ENCODE data around the gene HIGD1A. TPM values are rescaled to one million over a fixed set of nuclear protein-coding genes. Genes with fewer than 3 reads are reported as not detected.
A peak's percentile ranks its signal among the peaks of the same experiment; 100 is the strongest.

The HIGD1A gene
- total and polyA plus RNA-seq, 2 of the 8 experiments (the other 6 are each of a cell fraction or from before 2014, with no cell fraction given), result 67.3 to 95.4 TPM

DNA sequence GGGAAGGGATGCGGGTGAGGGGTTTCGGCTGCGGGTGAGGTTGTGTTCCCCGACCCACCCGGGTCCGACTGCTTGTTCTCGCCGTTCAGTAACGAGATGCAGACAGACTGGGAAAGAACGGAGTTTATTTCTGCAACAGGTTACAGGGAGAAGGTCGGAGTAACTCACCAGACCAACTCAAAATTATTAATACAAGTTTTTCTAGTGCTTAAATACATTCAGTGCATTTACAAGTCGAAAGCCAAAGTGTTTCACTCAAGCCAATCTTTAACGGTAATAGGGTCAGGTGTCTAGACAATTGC, 492 bp upstream of the HIGD1A start:
- ChIA-PET CTCF (ENCODE audit: partially characterized antibody) (interaction anchor here (0.7 to 2.1 kb wide), 7 partner anchors 11 to 81 kb away, joined by 3 to 6 read pairs (median 4); no protein-coding TSS in a partner anchor), POLR2A (ENCODE audit: partially characterized antibody) (interaction anchor here (0.7 to 3.3 kb wide), 8 partner anchors 10 to 120 kb away, joined by 3 to 19 read pairs (median 10); partner anchors contain the start of gene KLHL40)
- Histone ChIP-seq H2AK5ac (ENCODE audit: low read depth, low read length) (no peak overlapping the region), H3K27me3 (replicated peaks in 1 of 4; ENCODE audit: control insufficient read depth in 3 of 4, extremely low read depth in 1 of 4, insufficient read depth in 3 of 4, low read length in 3 of 4) (peaks cover 0 to 9% (median 5%) of the 10 kb centered on the region in 4 experiments; a peak in 3 of 7 replicates), H3K27ac (ENCODE audit: low read depth, low read length) (no peak overlapping the region), H3K14ac (ENCODE audit: insufficient read length) (no peak overlapping the region), H2BK120ac (replicated peaks; ENCODE audit: low read depth, low read length) (no peak overlapping the region), H4K20me1 (replicated peaks in 1 of 2; ENCODE audit: control insufficient read depth in 1 of 2, insufficient read depth in 2 of 2, low read length in 2 of 2) (no peaks in the 10 kb centered on the region), H4K8ac (ENCODE audit: extremely low read depth, insufficient read depth, low read length) (peak overlapping the region; percentile 89), H3K4me2 (ENCODE audit: insufficient read depth in 1 of 2, low read depth in 2 of 2, low read length in 2 of 2) (peak overlapping the region; percentile 80 to 99), H3K4ac (replicated peaks; ENCODE audit: insufficient read length, low read depth, low read length) (no peak overlapping the region), H4K5ac (ENCODE audit: insufficient read length, low read depth, low read length) (peak overlapping the region; percentile 81), H3K4me1 (replicated peaks in 1 of 4; ENCODE audit: control insufficient read depth in 3 of 4, insufficient read depth in 4 of 4, low read length in 3 of 4) (peaks cover 0 to 5% (median 3%) of the 10 kb centered on the region in 4 experiments; a peak in 4 of 7 replicates), H2BK12ac (ENCODE audit: low read depth, low read length) (no peak overlapping the region), H3K23ac (ENCODE audit: insufficient read length) (no peak overlapping the region), H3K36me3 (ENCODE audit: control insufficient read depth in 2 of 4, insufficient read depth in 4 of 4, low read length in 3 of 4) (no peaks in the 10 kb centered on the region; a peak in 1 of 8 replicates), H3K9me3 (ENCODE audit: insufficient read depth in 2 of 2, low read depth in 1 of 2, low read length in 1 of 2) (no peaks in the 10 kb centered on the region), H3K56ac (replicated peaks; ENCODE audit: insufficient read length, low read depth, low read length) (no peak overlapping the region), H2BK5ac (ENCODE audit: low read depth, low read length) (no peak overlapping the region), H3K23me2 (ENCODE audit: low read depth, low read length) (peaks cover 10% of the 10 kb centered on the region; the same call in 1 of the 2 replicates), H3K4me3 (ENCODE audit: extremely low read depth in 1 of 4, insufficient read depth in 2 of 4, low read depth in 3 of 4, low read length in 4 of 4) (peak overlapping the region; percentile 85 to 96 (median 88)), H2BK15ac (ENCODE audit: low read length) (no peak overlapping the region), H3K79me1 (ENCODE audit: low read depth, low read length) (no peaks in the 10 kb centered on the region; the same call in 1 of the 2 replicates), H3K9ac (replicated peaks in 1 of 4; ENCODE audit: extremely low read depth in 1 of 4, low read depth in 3 of 4, low read length in 3 of 4) (peak overlapping the region in 2 of 4 experiments; percentile 39 to 46; a peak in 3 of 7 replicates), H4K91ac (replicated peaks; ENCODE audit: insufficient read length, low read length) (no peak overlapping the region), H2BK20ac (ENCODE audit: low read length) (no peak overlapping the region), H3K79me2 (ENCODE audit: control insufficient read depth in 1 of 2, insufficient read depth in 2 of 2, low read length in 2 of 2) (peaks cover 0 to 41% of the 10 kb centered on the region in 2 experiments; a peak in 3 of 4 replicates), H2AFZ (ENCODE audit: low read length) (no peak overlapping the region; the same call in 1 of the 2 replicates), H3K18ac (ENCODE audit: extremely low read depth, low read length) (no peak overlapping the region)
- DNase-seq (ENCODE audit: low read depth in 1 of 2, low spot score in 2 of 2), result no peak
- no peak for FAIRE-seq
- WGBS, 2 experiments (ENCODE audit: extremely low coverage in 1 of 2, insufficient coverage in 1 of 2, insufficient read length in 1 of 2, insufficient replicate concordance in 2 of 2, low coverage in 1 of 2, low lambda C conversion rate in 2 of 2, missing lambda C conversion rate in 1 of 2), result 4% methylated on average over 13 of the region's 13 CpGs; no CpG with 5 or more reads in 1 of the 2 experiments
- TF ChIP-seq BACH1 (IDR thresholded peaks at IDR 0.05; ENCODE audit: low read length) (no peak), PHF8 (conservative IDR thresholded peaks at IDR 0.05; ENCODE audit: low read depth, low read length) (peak; percentile 9; the same call in 1 of the 2 replicates), ASH2L (IDR thresholded peaks at IDR 0.05; ENCODE audit: low read length) (peak; percentile 6)

All from H1 (cell line).